M059J (cell line): ENCODE data around the gene CMIP. TPM values are rescaled to one million over a fixed set of nuclear protein-coding genes. Genes with fewer than 3 reads are reported as not detected.

Experiments used
- DNase-seq: peaks from one replicate; pipeline ENCODE4 v3.0.0-alpha.2; 2012; ENCODE audit warnings: low read depth
- total RNA-seq: library from RNA; depleted of rRNA; stranded (reverse); fragments of >200 nt; shearing (Covaris generic); gene quantifications from 2 replicates; pipeline ENCODE4 v1.2.3, GENCODE V29; 2014

Gene CMIP
- total RNA-seq, 1 experiment from 2014 or later, result 15.8 TPM

DNA sequence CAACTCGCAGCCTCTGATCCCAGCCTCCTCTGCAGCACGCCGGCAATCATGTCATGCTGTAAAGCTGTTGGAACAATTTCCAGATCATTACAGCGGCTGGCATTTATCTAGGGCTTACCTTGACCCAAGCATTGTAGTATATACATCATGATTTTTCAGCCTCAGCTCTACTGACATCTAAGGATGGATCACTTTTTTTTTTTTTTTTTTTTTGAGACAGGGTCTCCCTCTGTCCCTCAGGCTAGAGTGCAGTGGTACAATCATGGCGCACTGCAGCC, 103.3 kb downstream of the CMIP start:
- no peak for DNase-seq

DNA sequence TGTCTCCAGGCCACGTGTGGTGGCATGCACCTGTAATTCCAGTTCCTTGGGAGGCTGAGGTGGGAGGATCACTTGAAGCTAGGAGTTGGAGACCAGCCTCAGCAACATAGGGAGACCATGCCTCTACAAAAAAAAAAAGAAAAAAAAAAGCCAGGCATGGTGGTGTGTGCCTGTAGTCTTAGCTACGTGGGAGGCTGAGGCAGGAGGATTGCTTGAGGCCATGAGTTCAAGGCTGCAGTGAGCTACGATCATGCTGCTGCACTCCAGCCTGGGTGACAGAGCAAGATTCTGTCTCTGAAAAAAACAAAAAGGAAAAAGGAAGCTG, 103.9 kb downstream of the CMIP start:
- no peak for DNase-seq

- no peak for DNase-seq
Measured at GRCh38 chr16:81548876-81549546, 104.4 kb downstream of the CMIP start.

DNA sequence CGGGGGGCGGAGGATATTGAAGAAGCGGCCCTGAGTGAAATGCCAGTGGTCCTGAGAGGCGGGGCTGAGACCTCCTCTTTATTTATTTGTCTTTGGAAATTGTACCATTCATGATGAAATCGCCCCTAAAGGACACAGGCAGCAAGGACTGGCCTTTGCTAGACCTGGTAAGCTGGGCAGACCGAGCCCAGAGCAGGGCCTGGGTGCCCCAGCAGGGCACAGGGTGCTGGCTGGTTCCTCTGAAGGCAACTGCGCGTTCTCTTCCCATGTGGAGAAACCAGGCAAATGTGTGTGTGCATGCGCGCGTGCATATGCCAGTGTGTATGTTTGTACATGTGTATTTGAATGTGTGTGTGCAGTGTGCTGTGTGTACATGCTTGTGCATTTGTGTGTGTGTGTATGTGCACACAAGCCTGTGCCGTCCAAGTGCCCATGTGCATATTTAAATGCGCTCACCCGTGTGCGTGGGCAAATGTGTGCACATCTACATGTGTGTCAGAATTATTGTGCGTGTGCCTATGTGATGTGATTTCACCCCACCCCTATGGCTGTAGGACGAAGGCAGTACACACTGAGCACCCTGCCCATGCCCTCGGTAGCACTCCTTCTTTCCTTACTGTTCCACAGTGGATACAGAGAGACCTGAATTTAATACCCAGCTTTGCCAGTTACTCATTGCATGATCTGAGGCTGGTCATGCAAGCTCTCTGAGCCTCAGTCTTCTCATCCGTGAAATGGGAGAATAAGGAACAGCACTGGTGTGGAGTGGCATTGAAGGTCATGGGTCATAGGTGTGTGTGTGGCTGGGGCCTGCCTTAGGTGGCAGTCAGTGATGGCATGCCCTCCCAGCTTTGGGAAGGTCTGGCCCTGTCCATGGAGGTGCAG, 105.2 kb downstream of the CMIP start:
- DNase-seq, result no peak

- DNase-seq, result no peak
Measured at GRCh38 chr16:81550432-81550808, 105.8 kb downstream of the CMIP start.

- peak; percentile 87 for DNase-seq
Measured at GRCh38 chr16:81551151-81551808, 106.7 kb downstream of the CMIP start.

DNA sequence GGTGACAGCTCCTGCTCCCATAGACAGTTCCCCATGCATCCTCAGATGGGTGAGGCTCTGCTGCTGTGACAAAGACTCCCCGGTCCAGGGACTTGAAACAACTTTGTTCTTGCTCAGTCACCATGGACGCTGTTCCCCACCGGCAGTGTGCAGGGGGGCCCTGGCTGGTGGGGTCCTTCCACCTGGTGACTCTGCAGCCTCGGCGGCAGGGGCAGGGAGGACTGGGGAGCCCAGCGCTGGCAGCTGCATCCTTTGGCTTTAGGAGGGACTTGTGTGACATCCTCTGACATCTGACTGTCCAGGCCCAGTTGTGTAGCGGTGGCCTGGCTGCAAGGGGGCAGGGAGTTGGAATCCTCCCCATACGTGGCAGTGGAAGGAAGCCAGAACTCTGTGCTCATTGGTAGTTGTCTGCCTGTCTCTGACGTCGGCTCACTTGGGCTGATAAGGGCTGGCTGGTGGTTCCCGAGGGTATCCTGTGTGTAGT, 107.3 kb downstream of the CMIP start:
- peak; percentile 22 for DNase-seq

DNA sequence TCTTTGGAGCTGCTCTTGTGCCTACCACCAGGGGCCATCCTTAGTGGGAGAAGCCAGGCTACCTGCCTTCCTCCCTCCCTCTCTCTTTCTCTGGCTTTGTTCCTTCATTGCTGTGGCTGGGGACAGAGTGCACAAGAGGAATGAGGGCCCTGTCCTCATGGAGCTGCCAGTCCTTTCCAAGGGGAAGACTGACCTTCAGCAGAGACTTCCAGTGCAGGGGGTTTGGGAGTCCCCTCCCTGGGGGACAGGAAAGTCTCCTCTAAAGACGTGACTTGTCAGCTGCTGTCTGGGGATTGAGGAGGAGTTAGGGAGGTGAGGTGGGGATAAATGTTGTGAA, 108.1 kb downstream of the CMIP start:
- DNase-seq, result no peak

- DNase-seq, result no peak
Measured at GRCh38 chr16:81553080-81553813, 108.6 kb downstream of the CMIP start.

DNA sequence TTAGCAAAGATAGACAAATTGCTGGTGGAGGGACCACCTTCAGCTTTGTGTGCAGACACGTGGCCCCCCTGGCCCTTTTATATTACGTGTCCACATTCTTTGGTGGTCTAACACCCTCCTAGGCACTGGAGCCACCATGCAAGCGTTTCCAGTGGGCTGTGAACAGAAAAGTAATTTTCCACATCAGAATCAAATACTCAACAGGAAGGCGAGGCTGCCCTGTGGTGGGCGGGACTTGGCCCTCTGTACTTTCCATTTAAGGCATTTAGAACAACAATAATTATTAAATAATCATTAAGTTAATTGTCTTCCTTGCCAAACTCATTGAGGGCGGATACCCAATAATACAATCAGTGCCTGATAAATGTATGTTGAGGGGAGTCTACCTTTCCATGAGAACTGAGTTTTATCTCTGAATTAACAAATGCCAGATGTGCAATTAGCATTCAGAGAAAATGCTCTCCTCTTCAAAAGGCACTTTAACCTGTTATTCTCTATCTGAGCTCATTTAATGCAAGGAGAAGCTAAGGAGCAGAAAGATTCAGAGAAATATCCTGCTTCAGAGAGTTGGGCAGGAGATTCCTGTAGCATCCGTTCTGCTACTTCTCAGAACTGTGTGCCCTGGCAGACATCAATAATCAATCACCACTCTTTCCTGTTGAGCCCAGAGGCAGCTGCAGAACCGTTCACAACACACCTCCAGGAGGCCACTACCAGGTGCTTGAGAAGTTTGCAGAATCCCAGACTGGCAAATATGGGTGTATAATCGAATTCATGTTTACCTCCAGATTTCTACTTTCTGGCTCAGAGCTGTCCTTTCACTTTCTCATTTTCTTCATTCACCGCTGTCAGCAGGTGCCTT, 109.4 kb downstream of the CMIP start:
- no peak for DNase-seq

GRCh38 chr16:81554979-81555378, 110.4 kb downstream of the CMIP start:
- no peak for DNase-seq

DNA sequence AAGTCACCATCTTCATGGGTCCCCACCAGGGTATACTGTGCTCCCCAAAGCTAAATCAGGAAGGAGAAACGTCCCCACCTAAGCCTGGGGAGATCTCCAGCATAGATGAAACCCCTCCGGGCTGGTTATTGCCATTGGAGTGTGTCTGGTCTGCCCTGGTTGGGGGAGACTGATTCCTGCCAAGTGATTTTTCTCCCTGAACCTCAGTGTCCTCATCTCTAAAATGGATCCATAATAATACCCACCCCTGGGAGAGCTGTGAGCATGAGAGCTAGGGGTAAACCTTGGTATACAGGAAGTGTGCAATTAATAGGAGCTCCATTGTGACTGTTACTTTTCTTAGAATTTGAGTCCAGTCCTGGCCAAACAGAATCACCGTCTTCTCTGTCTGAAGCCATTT, 111.1 kb downstream of the CMIP start:
- DNase-seq, result no peak

DNA sequence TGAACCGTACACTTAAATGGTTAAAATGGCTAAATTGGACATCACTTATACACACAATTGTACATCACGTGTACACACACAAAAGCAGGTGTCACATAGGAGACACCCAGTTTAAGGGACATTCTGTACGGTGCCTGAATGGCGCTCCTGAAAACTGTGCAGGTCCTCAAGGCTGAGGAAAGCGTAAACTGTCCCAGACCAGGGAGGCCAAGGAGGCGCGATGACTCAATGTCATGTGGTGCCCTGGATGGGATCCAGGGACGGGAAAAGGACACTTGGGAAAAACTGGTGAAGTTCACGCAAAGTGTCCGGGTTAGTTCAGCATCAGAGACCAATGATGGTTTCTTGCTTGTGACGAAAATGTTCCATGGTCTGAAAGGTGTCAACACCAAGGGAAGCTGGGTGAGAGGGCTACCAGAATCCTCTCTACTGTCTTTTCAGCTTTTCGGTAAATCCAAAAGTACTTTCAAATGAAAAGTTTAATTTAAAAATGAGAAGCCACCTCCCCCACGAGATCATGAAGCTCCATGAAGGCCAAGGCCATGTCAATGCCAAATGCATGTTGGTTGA, 112.2 kb downstream of the CMIP start:
- no peak for DNase-seq

- no peak for DNase-seq
Measured at GRCh38 chr16:81558077-81558443, 113.5 kb downstream of the CMIP start.

GRCh38 chr16:81558444-81559175, 114.0 kb downstream of the CMIP start:
- no peak for DNase-seq

GRCh38 chr16:81560979-81561657, 116.5 kb downstream of the CMIP start:
- peak; percentile 76 for DNase-seq

DNA sequence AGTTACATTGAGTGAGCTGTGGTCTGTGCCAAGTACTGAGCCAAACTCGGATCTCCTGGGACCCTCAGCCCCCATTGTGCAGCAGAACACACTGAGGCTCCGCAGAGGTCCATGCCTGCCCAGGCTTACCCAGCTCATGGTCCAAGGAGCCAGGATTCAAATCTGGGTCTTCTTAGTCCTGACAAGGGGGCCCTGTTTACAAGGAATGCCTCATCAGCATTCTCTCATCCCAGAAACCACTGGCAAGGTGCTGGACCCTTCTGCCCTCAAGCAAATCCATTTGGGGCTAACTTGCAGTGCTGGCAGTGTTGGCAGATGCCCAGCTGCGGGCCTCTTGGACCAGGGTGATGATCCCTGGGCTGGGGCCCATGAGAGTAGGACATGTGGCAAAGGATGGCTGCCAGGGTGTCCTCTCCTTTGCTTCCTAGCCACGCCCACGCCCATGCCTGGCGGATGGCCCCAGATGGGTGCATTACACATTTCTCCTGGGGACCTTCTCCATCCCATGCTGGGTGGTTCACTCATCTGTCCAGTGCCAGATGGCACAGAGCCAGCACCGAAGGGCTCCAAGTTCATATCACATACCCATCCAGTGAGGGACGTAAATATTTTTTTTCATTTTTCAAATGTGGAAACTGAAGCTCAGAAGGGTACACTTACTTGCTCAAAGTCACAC, 117.7 kb downstream of the CMIP start:
- peak; percentile 46 for DNase-seq

GRCh38 chr16:81562926-81563325, 118.3 kb downstream of the CMIP start:
- DNase-seq, result no peak

GRCh38 chr16:81564421-81564911, 119.9 kb downstream of the CMIP start:
- DNase-seq, result no peak
